IPS DF 4.7 (cell line): Measurements from ENCODE around the gene MCC.

ENCODE experiments used
- DNase-seq: peaks from one replicate; pipeline ENCODE4 v3.0.0-alpha.2; 2013; ENCODE audit warnings: low spot score; ENCODE audit errors: extremely low read depth

Gene MCC

GRCh38 chr5:113150821-113151220 lies 337.4 kb downstream of the MCC start:
- DNase-seq: no peak

GRCh38 chr5:113150221-113150620 lies 338.0 kb downstream of the MCC start:
- DNase-seq: no peak

GRCh38 chr5:113147537-113147936 lies 340.7 kb downstream of the MCC start:
- no peak for DNase-seq

GRCh38 chr5:113147101-113147508 lies 341.1 kb downstream of the MCC start:
- no peak for DNase-seq

GRCh38 chr5:113145757-113146387 lies 342.4 kb downstream of the MCC start:
- no peak for DNase-seq

- no peak for DNase-seq
These were observed 346.1 kb downstream of the MCC start for GRCh38 chr5:113142186-113142585.

- no peak for DNase-seq
These were observed 347.2 kb downstream of the MCC start for GRCh38 chr5:113140837-113141671.

- DNase-seq: no peak
These were observed 354.9 kb downstream of the MCC start for GRCh38 chr5:113133211-113133975.

- no peak for DNase-seq
These were observed 355.7 kb downstream of the MCC start for GRCh38 chr5:113132564-113132963.

- DNase-seq: no peak
These were observed 359.5 kb downstream of the MCC start for GRCh38 chr5:113128641-113129330.

GRCh38 chr5:113128082-113128481 lies 360.2 kb downstream of the MCC start:
- DNase-seq: no peak

GRCh38 chr5:113127021-113127420 lies 361.2 kb downstream of the MCC start:
- no peak for DNase-seq

- no peak for DNase-seq
These were observed 362.9 kb downstream of the MCC start for GRCh38 chr5:113125371-113125770.

- no peak for DNase-seq
These were observed 363.3 kb downstream of the MCC start for GRCh38 chr5:113124914-113125313.

- no peak for DNase-seq
These were observed 364.0 kb downstream of the MCC start for GRCh38 chr5:113124265-113124664.

GRCh38 chr5:113123618-113124017 lies 364.6 kb downstream of the MCC start:
- DNase-seq: peak; percentile 9

GRCh38 chr5:113122053-113122452 lies 366.2 kb downstream of the MCC start:
- no peak for DNase-seq

GRCh38 chr5:113119246-113119924 lies 368.9 kb downstream of the MCC start:
- no peak for DNase-seq

- no peak for DNase-seq
These were observed 369.5 kb downstream of the MCC start for GRCh38 chr5:113118765-113119164.

GRCh38 chr5:113118298-113118697 lies 370.0 kb downstream of the MCC start:
- DNase-seq: no peak

- DNase-seq: no peak
These were observed 370.6 kb downstream of the MCC start for GRCh38 chr5:113117543-113118115.
